Keratinocyte (primary cell): ENCODE data around the gene PEX5L.

Experiments used
- EZH2 ChIP-seq: IDR thresholded peaks from one replicate; pipeline ENCODE4 v1.6.1; 2012; ENCODE audit warnings: inconsistent platforms, mild to moderate bottlenecking, low read length, moderate library complexity
- TF ChIP-seq, protein P1 (sequence below), 3 experiments: IDR thresholded peaks in 1 of 3; conservative IDR thresholded peaks in 1 of 3; optimal IDR thresholded peaks in 1 of 3; 2 replicates in 2 of 3; 3 replicates in 1 of 3; pipeline versions ENCODE3 to v1.5.1; 2011; ENCODE audit warnings: low read length in 3 of 3, mild to moderate bottlenecking in 3 of 3, moderate library complexity in 2 of 3, control low read depth in 1 of 3, inconsistent platforms in 1 of 3; ENCODE audit not compliant: insufficient read depth in 2 of 3; ENCODE audit errors: extremely low read depth in 1 of 3

- TF ChIP-seq, protein P1, sequence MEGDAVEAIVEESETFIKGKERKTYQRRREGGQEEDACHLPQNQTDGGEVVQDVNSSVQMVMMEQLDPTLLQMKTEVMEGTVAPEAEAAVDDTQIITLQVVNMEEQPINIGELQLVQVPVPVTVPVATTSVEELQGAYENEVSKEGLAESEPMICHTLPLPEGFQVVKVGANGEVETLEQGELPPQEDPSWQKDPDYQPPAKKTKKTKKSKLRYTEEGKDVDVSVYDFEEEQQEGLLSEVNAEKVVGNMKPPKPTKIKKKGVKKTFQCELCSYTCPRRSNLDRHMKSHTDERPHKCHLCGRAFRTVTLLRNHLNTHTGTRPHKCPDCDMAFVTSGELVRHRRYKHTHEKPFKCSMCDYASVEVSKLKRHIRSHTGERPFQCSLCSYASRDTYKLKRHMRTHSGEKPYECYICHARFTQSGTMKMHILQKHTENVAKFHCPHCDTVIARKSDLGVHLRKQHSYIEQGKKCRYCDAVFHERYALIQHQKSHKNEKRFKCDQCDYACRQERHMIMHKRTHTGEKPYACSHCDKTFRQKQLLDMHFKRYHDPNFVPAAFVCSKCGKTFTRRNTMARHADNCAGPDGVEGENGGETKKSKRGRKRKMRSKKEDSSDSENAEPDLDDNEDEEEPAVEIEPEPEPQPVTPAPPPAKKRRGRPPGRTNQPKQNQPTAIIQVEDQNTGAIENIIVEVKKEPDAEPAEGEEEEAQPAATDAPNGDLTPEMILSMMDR (optimal IDR thresholded peaks at IDR 0.05 in 1 of 3, IDR thresholded peaks at IDR 0.05 in 1 of 3, conservative IDR thresholded peaks at IDR 0.05 in 1 of 3; ENCODE audit: extremely low read depth in 1 of 3, insufficient read depth in 2 of 3, low read length in 3 of 3) = no peak
- no peak for TF ChIP-seq EZH2
These were observed 21.5 kb upstream of the PEX5L start for GRCh38 chr3:180058238-180058637.
